Naive thymus-derived CD4-positive, alpha-beta T cell (primary cell): Measurements from ENCODE around the gene CBLN1. TPM values are rescaled to one million over a fixed set of nuclear protein-coding genes. Genes with fewer than 3 reads are reported as not detected.
"Not testable (repeated sequence)": the region's sequence is repeated elsewhere in the genome, so short reads cannot be mapped to it uniquely, and the experiment has no call there.

Experiments
- ATAC-seq: fragments of 150-1000 bp; cut with Tn5 transposase; 2 replicates; pipeline ENCODE4 v1.10.0; 2021; ENCODE audit warnings: mild to moderate bottlenecking, moderate library complexity
- CTCF ChIA-PET: fragments of 350-600 bp; sonication (Branson Sonifier 250); formaldehyde crosslinking; loops from one replicate; lab custom pipeline; 2021; ENCODE audit warnings: antibody characterized with exemption; lab: Charles Lee
- POLR2A ChIA-PET: fragments of 350-600 bp; sonication (Branson Sonifier 250); formaldehyde crosslinking; loops from one replicate; lab custom pipeline; 2021; ENCODE audit warnings: antibody characterized with exemption, inconsistent platforms; lab: Charles Lee
- DNase-seq, 9 donors: peaks; one replicate each; pipeline versions ENCODE4 v3.0.0 to v3.0.0-alpha.2; 2020 to 2022; ENCODE audit warnings: mixed read lengths in 1 of 9
- H3K27ac ChIP-seq: one replicate; pipeline ENCODE4 v1.7.0; 2013; ENCODE audit warnings: mild to moderate bottlenecking, low read depth, low read length, moderate library complexity
- H3K27me3 ChIP-seq, 2 donors: one replicate each; pipeline ENCODE4 v1.7.0; 2013; ENCODE audit warnings: low read length in 2 of 2, mild to moderate bottlenecking in 2 of 2, moderate library complexity in 2 of 2; ENCODE audit not compliant: control insufficient read depth in 2 of 2, insufficient read depth in 2 of 2
- H3K36me3 ChIP-seq, 3 experiments: 1 replicate in 2 of 3; 2 replicates in 1 of 3; pipeline ENCODE4 v1.7.0; 2013; ENCODE audit warnings: low read length in 3 of 3, mild to moderate bottlenecking in 3 of 3, moderate library complexity in 1 of 3; ENCODE audit not compliant: insufficient read depth in 3 of 3, control insufficient read depth in 2 of 3
- H3K4me1 ChIP-seq, 2 donors: one replicate each; pipeline ENCODE4 v1.7.0; 2013; ENCODE audit warnings: low read length in 2 of 2, mild to moderate bottlenecking in 2 of 2, moderate library complexity in 1 of 2; ENCODE audit not compliant: control insufficient read depth in 2 of 2, insufficient read depth in 2 of 2
- H3K4me3 ChIP-seq: 2 replicates; pipeline ENCODE4 v1.7.0; 2013; ENCODE audit warnings: mild to moderate bottlenecking, low read length
- H3K9me3 ChIP-seq, 3 experiments: 1 replicate in 2 of 3; 2 replicates in 1 of 3; pipeline ENCODE4 v1.7.0; 2013; ENCODE audit warnings: low read length in 3 of 3; ENCODE audit not compliant: control insufficient read depth in 2 of 3
- H3K27ac Mint-ChIP-seq, 9 donors: one replicate each; pipeline ENCODE4 v1.8.0; 2020 to 2022; ENCODE audit warnings: mixed read lengths in 9 of 9, mild to moderate bottlenecking in 8 of 9, moderate library complexity in 5 of 9, inconsistent platforms in 2 of 9
- H3K27me3 Mint-ChIP-seq, 5 donors: one replicate each; pipeline ENCODE4 v1.8.0; 2021 to 2022; ENCODE audit warnings: mixed read lengths in 5 of 5, mild to moderate bottlenecking in 1 of 5
- H3K36me3 Mint-ChIP-seq, 5 donors: one replicate each; pipeline ENCODE4 v1.8.0; 2020 to 2022; ENCODE audit warnings: mixed read lengths in 5 of 5, mild to moderate bottlenecking in 3 of 5, inconsistent platforms in 1 of 5
- H3K4me1 Mint-ChIP-seq, 7 donors: one replicate each; pipeline ENCODE4 v1.8.0; 2020 to 2022; ENCODE audit warnings: mixed read lengths in 7 of 7, mild to moderate bottlenecking in 3 of 7, inconsistent platforms in 1 of 7
- H3K4me3 Mint-ChIP-seq, 10 donors: one replicate each; pipeline ENCODE4 v1.8.0; 2020 to 2022; ENCODE audit warnings: mild to moderate bottlenecking in 10 of 10, mixed read lengths in 10 of 10, moderate library complexity in 6 of 10, inconsistent platforms in 2 of 10
- H3K9me3 Mint-ChIP-seq, 11 donors: one replicate each; pipeline ENCODE4 v1.8.0; 2020 to 2022; ENCODE audit warnings: mixed read lengths in 11 of 11, mild to moderate bottlenecking in 4 of 11, inconsistent platforms in 1 of 11, moderate library complexity in 1 of 11
- intact Hi-C, 2 donors: fragments of 100-400 bp; cut with micrococcal nuclease; formaldehyde crosslinking; loops; one replicate each; pipeline ENCODE4 v1.15.1; 2023
- polyA plus RNA-seq, 2 donors: library from polyadenylated mRNA; unstranded; fragments of 300-500 nt; fragmentation: Illumina TruSeq; gene quantifications; one replicate each; pipeline ENCODE4 v1.2.3, GENCODE V29; 2021
- total RNA-seq, 6 experiments: library from RNA in 5 of 6; stranded (reverse) in 5 of 6; gene quantifications; 1 replicate in 5 of 6; 2 replicates in 1 of 6; pipeline ENCODE4 v1.2.3 and lab custom pipeline; 2021 to 2026

CBLN1 gene
- total and polyA plus RNA-seq, 7 experiments from 2014 or later: not detected

GRCh38 chr16:49228335-49228734 is 53.3 kb downstream of the CBLN1 start:
- CTCF ChIA-PET: not testable (repeated sequence)

More at GRCh38 chr16:49228335-49228734, 53.3 kb downstream of the CBLN1 start:
- H3K36me3 ChIP-seq, H3K4me3 Mint-ChIP-seq, H3K4me1 Mint-ChIP-seq, POLR2A ChIA-PET, H3K27me3 ChIP-seq, ATAC-seq, H3K4me1 ChIP-seq, H3K27ac ChIP-seq, intact Hi-C loops, H3K9me3 Mint-ChIP-seq, H3K36me3 Mint-ChIP-seq, DNase-seq, H3K4me3 ChIP-seq, H3K9me3 ChIP-seq, H3K27ac Mint-ChIP-seq: not testable (repeated sequence)
- peaks cover 0 to 15% (median 0%) of the 10 kb centered on the region in 5 donors for H3K27me3 Mint-ChIP-seq

Other genes starting within 250 kb of the CBLN1 start
- not detected for gene C16orf78, start 92.0 kb upstream of the CBLN1 start, total RNA-seq
- gene C16orf78, start 92.0 kb upstream of the CBLN1 start, polyA plus RNA-seq: not detected